Brain microvascular endothelial cell (primary cell): ENCODE data around the gene IL12RB2.
"Not testable (repeated sequence)": the region's sequence is repeated elsewhere in the genome, so short reads cannot be mapped to it uniquely, and the experiment has no call there.

Experiments used
- DNase-seq: peaks from one replicate; pipeline ENCODE4 v3.0.0-alpha.2; 2020
- H3K27ac ChIP-seq: fragments of 250-450 bp; sonication (Bioruptor Pico); 2 replicates; pipeline ENCODE4 v1.5.1; 2020; ENCODE audit warnings: mild to moderate bottlenecking, moderate library complexity
- H3K27me3 ChIP-seq: fragments of 250-450 bp; sonication (Bioruptor Pico); replicated peaks from 2 replicates; pipeline ENCODE4 v1.5.1; 2020; ENCODE audit warnings: mild to moderate bottlenecking
- H3K36me3 ChIP-seq: fragments of 250-450 bp; sonication (Bioruptor Pico); replicated peaks from 2 replicates; pipeline ENCODE4 v1.5.1; 2020; ENCODE audit warnings: mild to moderate bottlenecking
- H3K4me3 ChIP-seq: 2 replicates; pipeline ENCODE4 v1.5.1; 2011; ENCODE audit warnings: low read depth, mild to moderate bottlenecking, control low read depth, low read length, moderate library complexity
- in situ Hi-C: cut with HindIII; loops from 2 replicates; pipeline ENCODE4 v1.10.0; 2017; ENCODE audit warnings: low sequenced_read_pairs, low pct_ligation_motif_present
- TF ChIP-seq, protein P1 (sequence below): IDR thresholded peaks from 2 replicates; pipeline ENCODE4 v1.5.1; 2011; ENCODE audit warnings: low read depth, mild to moderate bottlenecking, moderate library complexity, low read length, control low read depth, inconsistent platforms; ENCODE audit errors: missing control alignments

The IL12RB2 gene

DNA sequence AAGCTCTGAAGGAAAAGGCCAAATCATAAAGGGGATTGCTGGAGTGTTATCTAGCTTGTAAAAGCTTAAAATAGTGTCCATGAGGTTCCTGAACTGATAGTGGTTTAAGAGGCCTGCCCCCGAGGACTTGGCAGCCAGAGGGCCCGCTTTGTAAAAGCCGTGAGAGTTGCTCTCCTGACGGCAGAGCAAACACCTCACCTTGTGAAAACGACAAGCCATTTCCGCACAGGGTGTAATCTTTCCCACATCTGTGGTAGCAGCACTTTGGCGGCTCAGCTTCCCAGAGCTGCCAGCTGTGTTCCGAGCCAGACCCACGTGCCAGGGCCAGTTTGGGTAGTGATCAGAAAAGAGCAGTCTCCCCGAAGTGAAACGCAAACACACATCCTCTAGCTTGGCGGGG lies 85.6 kb downstream of the IL12RB2 start:
- no peak overlapping the region for H3K4me3 ChIP-seq
- TF ChIP-seq, protein P1, sequence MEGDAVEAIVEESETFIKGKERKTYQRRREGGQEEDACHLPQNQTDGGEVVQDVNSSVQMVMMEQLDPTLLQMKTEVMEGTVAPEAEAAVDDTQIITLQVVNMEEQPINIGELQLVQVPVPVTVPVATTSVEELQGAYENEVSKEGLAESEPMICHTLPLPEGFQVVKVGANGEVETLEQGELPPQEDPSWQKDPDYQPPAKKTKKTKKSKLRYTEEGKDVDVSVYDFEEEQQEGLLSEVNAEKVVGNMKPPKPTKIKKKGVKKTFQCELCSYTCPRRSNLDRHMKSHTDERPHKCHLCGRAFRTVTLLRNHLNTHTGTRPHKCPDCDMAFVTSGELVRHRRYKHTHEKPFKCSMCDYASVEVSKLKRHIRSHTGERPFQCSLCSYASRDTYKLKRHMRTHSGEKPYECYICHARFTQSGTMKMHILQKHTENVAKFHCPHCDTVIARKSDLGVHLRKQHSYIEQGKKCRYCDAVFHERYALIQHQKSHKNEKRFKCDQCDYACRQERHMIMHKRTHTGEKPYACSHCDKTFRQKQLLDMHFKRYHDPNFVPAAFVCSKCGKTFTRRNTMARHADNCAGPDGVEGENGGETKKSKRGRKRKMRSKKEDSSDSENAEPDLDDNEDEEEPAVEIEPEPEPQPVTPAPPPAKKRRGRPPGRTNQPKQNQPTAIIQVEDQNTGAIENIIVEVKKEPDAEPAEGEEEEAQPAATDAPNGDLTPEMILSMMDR: no peak
- no peaks in the 10 kb centered on the region for H3K36me3 ChIP-seq
- no peak overlapping the region for H3K27ac ChIP-seq
- in situ Hi-C loops: no loop called here
- no peak for DNase-seq
- H3K27me3 ChIP-seq: no peaks in the 10 kb centered on the region

GRCh38 chr1:67393737-67394136 lies 86.1 kb downstream of the IL12RB2 start:
- DNase-seq: no peak
- Histone ChIP-seq H3K27ac (no peak overlapping the region), H3K36me3 (no peaks in the 10 kb centered on the region), H3K27me3 (no peaks in the 10 kb centered on the region), H3K4me3 (no peak overlapping the region)
- TF ChIP-seq, protein P1: no peak
- in situ Hi-C loops: no loop called here

GRCh38 chr1:67394548-67394947 lies 86.9 kb downstream of the IL12RB2 start:
- Histone ChIP-seq H3K27me3 (no peaks in the 10 kb centered on the region), H3K27ac (no peak overlapping the region), H3K4me3 (no peak overlapping the region), H3K36me3 (no peaks in the 10 kb centered on the region)
- TF ChIP-seq, protein P1: no peak
- no peak for DNase-seq
- in situ Hi-C loops: no loop called here

GRCh38 chr1:67399199-67399993 lies 91.7 kb downstream of the IL12RB2 start:
- Histone ChIP-seq H3K27me3 (no peaks in the 10 kb centered on the region), H3K27ac (no peak overlapping the region), H3K36me3 (no peaks in the 10 kb centered on the region), H3K4me3 (no peak overlapping the region)
- TF ChIP-seq, protein P1: no peak
- DNase-seq: no peak
- in situ Hi-C loops: no loop called here

DNA sequence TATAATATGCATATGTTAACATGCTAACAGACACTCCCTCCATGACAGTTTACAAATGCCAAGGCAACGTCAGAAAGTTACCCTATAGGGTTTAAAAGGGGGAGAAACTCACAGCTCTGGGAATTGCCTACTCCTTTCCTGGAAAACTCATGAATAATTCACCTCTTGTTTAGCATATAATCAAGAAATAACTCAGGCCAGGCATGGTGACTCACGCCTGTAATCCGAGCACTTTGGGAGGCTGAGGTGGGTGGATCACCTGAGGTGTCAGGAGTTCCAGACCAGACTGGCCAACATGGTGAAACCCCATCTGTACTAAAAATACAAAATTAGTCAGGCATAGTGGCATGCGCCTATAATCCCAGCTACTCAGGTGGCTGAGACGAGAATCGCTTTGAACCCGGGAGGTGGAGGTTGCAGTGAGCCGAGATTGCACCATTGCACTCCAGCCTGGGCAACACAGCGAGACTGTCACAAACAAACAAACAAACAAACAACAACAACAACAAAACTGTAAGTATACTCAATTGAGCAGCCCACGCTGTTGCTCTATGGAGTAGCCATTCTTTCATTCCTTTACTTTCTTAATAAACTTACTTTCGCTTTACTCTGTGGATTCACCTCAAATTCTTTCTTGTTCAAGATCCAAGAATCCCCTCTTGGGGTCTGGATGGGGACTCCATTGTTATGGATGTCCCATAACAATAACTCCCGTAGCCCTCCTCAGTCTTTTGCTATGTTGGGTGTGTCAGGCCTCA lies 92.5 kb downstream of the IL12RB2 start:
- DNase-seq: peak; percentile 62
- H3K4me3 ChIP-seq, H3K27me3 ChIP-seq, H3K36me3 ChIP-seq, in situ Hi-C loops, H3K27ac ChIP-seq: not testable (repeated sequence)

DNA sequence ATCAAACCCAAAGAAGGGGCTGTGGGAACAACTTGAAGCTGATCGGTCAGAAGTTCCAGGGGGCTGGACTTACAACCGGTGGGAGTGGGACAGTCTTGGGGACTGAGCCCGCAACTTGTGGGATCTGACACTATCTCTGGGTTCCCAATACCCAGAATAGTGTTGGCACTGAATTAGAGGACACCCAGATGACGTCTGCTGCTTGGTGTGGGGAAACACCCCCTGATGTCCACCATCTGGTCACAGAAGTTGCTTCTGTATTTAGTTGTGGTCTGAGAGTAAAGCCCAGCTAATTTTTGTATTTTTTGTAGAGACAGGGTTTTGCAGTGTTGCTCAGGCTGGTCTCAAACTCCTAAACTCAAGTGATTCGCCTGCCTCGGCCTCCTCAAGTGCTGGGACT lies 93.8 kb downstream of the IL12RB2 start:
- no peaks in the 10 kb centered on the region for H3K27me3 ChIP-seq
- H3K27ac ChIP-seq: no peak overlapping the region
- in situ Hi-C loops: no loop called here
- no peak overlapping the region for H3K4me3 ChIP-seq
- H3K36me3 ChIP-seq: no peaks in the 10 kb centered on the region
- TF ChIP-seq, protein P1: no peak
- no peak for DNase-seq
